Endothelial cell of umbilical vein (primary cell): Measurements from ENCODE around the gene HP. TPM values are rescaled to one million over a fixed set of nuclear protein-coding genes. Genes with fewer than 3 reads are reported as not detected.

Experiments used
- BruUV-seq: library from RNA; stranded (reverse); fragments of 400-500 nt; replicated peaks from 2 replicates; lab custom pipeline; 2021; lab: Mats Ljungman, UMichigan
- CTCF ChIA-PET: fragments of 300-600, 350-600 bp; sonication (Branson Sonifier 250); formaldehyde crosslinking; loops from one replicate; lab custom pipeline; 2021; ENCODE audit warnings: antibody characterized with exemption, inconsistent platforms; lab: Charles Lee
- POLR2A ChIA-PET: fragments of 300-600, 350-600 bp; sonication (Branson Sonifier 250); formaldehyde crosslinking; loops from one replicate; lab custom pipeline; 2021; ENCODE audit warnings: antibody characterized with exemption, inconsistent platforms; lab: Charles Lee
- DNase-seq: peaks from one replicate; pipeline ENCODE4 v3.0.0-alpha.2; 2011; ENCODE audit warnings: low read depth, low spot score
- FAIRE-seq: peaks from 2 replicates; lab custom pipeline; 2011; peaks lifted over from hg19 to GRCh38; lab: Jason Lieb, UNC
- H2AFZ ChIP-seq: 2 replicates; pipeline ENCODE4 v1.6.0; 2012; ENCODE audit warnings: low read depth, low read length, control low read depth, inconsistent platforms
- H3K27ac ChIP-seq: 2 replicates; pipeline ENCODE4 v1.5.1; 2011; ENCODE audit warnings: low read depth, mild to moderate bottlenecking, control low read depth, low read length, moderate library complexity; ENCODE audit not compliant: insufficient read depth
- H3K27me3 ChIP-seq, 2 experiments: 2 replicates each; pipeline versions ENCODE4 v1.6.0 to v1.6.1; 2011; ENCODE audit warnings: low read length in 2 of 2, mixed read lengths in 1 of 2; ENCODE audit not compliant: control insufficient read depth in 2 of 2, insufficient read depth in 2 of 2
- H3K36me3 ChIP-seq, 2 experiments: 2 replicates in 1 of 2; 3 replicates in 1 of 2; pipeline ENCODE4 v1.5.1; 2011; ENCODE audit warnings: low read length in 2 of 2, mild to moderate bottlenecking in 1 of 2, moderate library complexity in 1 of 2; ENCODE audit not compliant: control insufficient read depth in 2 of 2, insufficient read depth in 2 of 2; ENCODE audit errors: extremely low read depth in 1 of 2
- H3K4me1 ChIP-seq: 3 replicates; pipeline ENCODE4 v1.5.1; 2011; ENCODE audit warnings: mild to moderate bottlenecking, low read length; ENCODE audit not compliant: control insufficient read depth, insufficient read depth; ENCODE audit errors: extremely low read depth
- H3K4me2 ChIP-seq: 2 replicates; pipeline ENCODE4 v1.6.1; 2011; ENCODE audit warnings: low read length, control low read depth, mixed read lengths; ENCODE audit not compliant: insufficient read depth
- H3K4me3 ChIP-seq, 3 experiments: fragments of 200-600 bp in 1 of 3; sonication (generic), shearing (Covaris generic) in 1 of 3; replicated peaks in 1 of 3; 2 replicates each; pipeline ENCODE4 v1.5.1; 2011 to 2016; ENCODE audit warnings: control low read depth in 3 of 3, low read length in 3 of 3, mild to moderate bottlenecking in 2 of 3, inconsistent platforms in 1 of 3, low read depth in 1 of 3, moderate library complexity in 1 of 3; ENCODE audit not compliant: insufficient read depth in 1 of 3
- H3K79me2 ChIP-seq: 2 replicates; pipeline ENCODE4 v1.6.0; 2012; ENCODE audit warnings: low read length, inconsistent platforms; ENCODE audit not compliant: control insufficient read depth, insufficient read depth
- H3K9ac ChIP-seq: replicated peaks from 2 replicates; pipeline ENCODE3; 2011; ENCODE audit warnings: low read length, control low read depth; ENCODE audit not compliant: insufficient read depth; ENCODE audit errors: extremely low read depth
- H3K9me1 ChIP-seq: replicated peaks from 3 replicates; pipeline ENCODE4 v1.6.0; 2011; ENCODE audit warnings: mild to moderate bottlenecking, low read length; ENCODE audit not compliant: control insufficient read depth, insufficient read depth; ENCODE audit errors: extremely low read depth
- H3K9me3 ChIP-seq: replicated peaks from 2 replicates; pipeline ENCODE4 v1.5.1; 2012; ENCODE audit warnings: low read length, inconsistent platforms; ENCODE audit not compliant: control insufficient read depth, insufficient read depth
- H4K20me1 ChIP-seq: replicated peaks from 2 replicates; pipeline ENCODE3; 2011; ENCODE audit warnings: mild to moderate bottlenecking, low read length; ENCODE audit not compliant: control insufficient read depth, insufficient read depth; ENCODE audit errors: extremely low read depth
- EZH2 ChIP-seq: IDR thresholded peaks from 2 replicates; pipeline ENCODE4 v1.6.1; 2012; ENCODE audit warnings: borderline replicate concordance, low read depth, mild to moderate bottlenecking, moderate library complexity, low read length, inconsistent platforms; ENCODE audit not compliant: severe bottlenecking
- FOS ChIP-seq: IDR thresholded peaks from 2 replicates; pipeline ENCODE4 v1.6.1; 2011; ENCODE audit warnings: mild to moderate bottlenecking, low read length, moderate library complexity, borderline replicate concordance; ENCODE audit not compliant: insufficient read depth
- GATA2 ChIP-seq: IDR thresholded peaks from 2 replicates; pipeline ENCODE4 v1.7.0; 2011; ENCODE audit warnings: low read depth, mild to moderate bottlenecking, moderate library complexity, mixed read lengths, low read length; ENCODE audit not compliant: insufficient read length, insufficient read depth
- JUN ChIP-seq: IDR thresholded peaks from 2 replicates; pipeline ENCODE4 v1.6.1; 2011; ENCODE audit warnings: borderline replicate concordance, low read depth; ENCODE audit not compliant: insufficient read length, insufficient read depth
- MYC ChIP-seq: IDR thresholded peaks from one replicate; pipeline ENCODE4 v1.6.1; 2011; ENCODE audit warnings: mild to moderate bottlenecking, low read depth, low read length
- POLR2A ChIP-seq: IDR thresholded peaks from 2 replicates; pipeline ENCODE4 v1.6.1; 2012; ENCODE audit warnings: low read depth, mild to moderate bottlenecking, control low read depth, low read length
- POLR2AphosphoS5 ChIP-seq: IDR thresholded peaks from 2 replicates; pipeline ENCODE4 v1.6.1; 2012; ENCODE audit warnings: low read depth, mild to moderate bottlenecking, control low read depth, low read length, moderate library complexity; ENCODE audit not compliant: insufficient read depth
- dilution Hi-C: fragments of 300-500 bp; cut with MboI; formaldehyde crosslinking; loops from one replicate; pipeline ENCODE4 v1.15.0; 2019; ENCODE audit warnings: low sequenced_read_pairs; ENCODE audit not compliant: extremely low pct_ligation_motif_present
- intact Hi-C: fragments of 100-400 bp; cut with micrococcal nuclease; formaldehyde crosslinking; loops from one replicate; pipeline ENCODE4 v1.10.0; 2022
- polyA plus RNA-seq, 4 experiments: library from polyadenylated mRNA; depleted of rRNA in 3 of 4; stranded (reverse) in 3 of 4; unstranded in 1 of 4; fragments of >200 nt; gene quantifications; 2 replicates each; pipeline versions ENCODE4 v1.2.1 to v1.2.3, GENCODE V29; 2011 to 2012; ENCODE audit warnings: missing spikeins in 1 of 4
- total RNA-seq: library from RNA; stranded (reverse); gene quantifications from 2 replicates; pipeline ENCODE4 v1.2.3, GENCODE V29; 2021
- TF ChIP-seq, protein P1 (sequence below), 2 donors: IDR thresholded peaks; 1 replicate in 1 of 2; 2 replicates in 1 of 2; pipeline ENCODE4 v1.5.1; 2011; ENCODE audit warnings: low read length in 2 of 2, mild to moderate bottlenecking in 2 of 2, moderate library complexity in 2 of 2, control low read depth in 1 of 2, inconsistent platforms in 1 of 2, low read depth in 1 of 2; ENCODE audit not compliant: insufficient read depth in 1 of 2; ENCODE audit errors: extremely low read depth in 1 of 2
- TF ChIP-seq, protein P2 (sequence below): IDR thresholded peaks from 2 replicates; pipeline ENCODE4 v1.6.1; 2011; ENCODE audit not compliant: insufficient read depth, insufficient read length

Gene HP
- total and polyA plus RNA-seq, 2 donors (not counting 3 experiments of a cell fraction or from before 2014, with no cell fraction given) = not detected

GRCh38 chr16:72033437-72033836, 20.9 kb upstream of the HP start:
- Histone ChIP-seq H2AFZ (no peak overlapping the region), H3K9me3 (no peaks in the 10 kb centered on the region), H3K4me3 (no peak overlapping the region), H4K20me1 (no peaks in the 10 kb centered on the region), H3K36me3 (no peaks in the 10 kb centered on the region), H3K9ac (no peak overlapping the region), H3K27ac (no peak overlapping the region), H3K79me2 (no peaks in the 10 kb centered on the region), H3K27me3 (no peaks in the 10 kb centered on the region), H3K9me1 (no peaks in the 10 kb centered on the region), H3K4me2 (no peak overlapping the region), H3K4me1 (no peaks in the 10 kb centered on the region)
- BruUV-seq = no TSS peak
- DNase-seq = peak; percentile 23
- FAIRE-seq = no peak
- dilution Hi-C loops = no loop called here
- CTCF ChIA-PET = no interaction called here
- intact Hi-C loops = no loop called here
- TF ChIP-seq GATA2 = no peak
- TF ChIP-seq EZH2 = no peak
- no peak for TF ChIP-seq MYC
- TF ChIP-seq JUN = no peak
- TF ChIP-seq, protein P1, sequence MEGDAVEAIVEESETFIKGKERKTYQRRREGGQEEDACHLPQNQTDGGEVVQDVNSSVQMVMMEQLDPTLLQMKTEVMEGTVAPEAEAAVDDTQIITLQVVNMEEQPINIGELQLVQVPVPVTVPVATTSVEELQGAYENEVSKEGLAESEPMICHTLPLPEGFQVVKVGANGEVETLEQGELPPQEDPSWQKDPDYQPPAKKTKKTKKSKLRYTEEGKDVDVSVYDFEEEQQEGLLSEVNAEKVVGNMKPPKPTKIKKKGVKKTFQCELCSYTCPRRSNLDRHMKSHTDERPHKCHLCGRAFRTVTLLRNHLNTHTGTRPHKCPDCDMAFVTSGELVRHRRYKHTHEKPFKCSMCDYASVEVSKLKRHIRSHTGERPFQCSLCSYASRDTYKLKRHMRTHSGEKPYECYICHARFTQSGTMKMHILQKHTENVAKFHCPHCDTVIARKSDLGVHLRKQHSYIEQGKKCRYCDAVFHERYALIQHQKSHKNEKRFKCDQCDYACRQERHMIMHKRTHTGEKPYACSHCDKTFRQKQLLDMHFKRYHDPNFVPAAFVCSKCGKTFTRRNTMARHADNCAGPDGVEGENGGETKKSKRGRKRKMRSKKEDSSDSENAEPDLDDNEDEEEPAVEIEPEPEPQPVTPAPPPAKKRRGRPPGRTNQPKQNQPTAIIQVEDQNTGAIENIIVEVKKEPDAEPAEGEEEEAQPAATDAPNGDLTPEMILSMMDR (IDR thresholded peaks at IDR 0.05; ENCODE audit: extremely low read depth in 1 of 2, insufficient read depth in 1 of 2, low read depth in 1 of 2, low read length in 2 of 2) = no peak
- no peak for TF ChIP-seq POLR2AphosphoS5
- TF ChIP-seq POLR2A = no peak
- TF ChIP-seq, protein P2, sequence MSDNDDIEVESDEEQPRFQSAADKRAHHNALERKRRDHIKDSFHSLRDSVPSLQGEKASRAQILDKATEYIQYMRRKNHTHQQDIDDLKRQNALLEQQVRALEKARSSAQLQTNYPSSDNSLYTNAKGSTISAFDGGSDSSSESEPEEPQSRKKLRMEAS = no peak
- TF ChIP-seq FOS = no peak
- POLR2A ChIA-PET = no interaction called here
